KG1 (cell line): ENCODE results near the gene WWC2.

Experiments
- DNase-seq: peaks from one replicate; lab custom pipeline; 2025; lab: John Stamatoyannopoulos, UW

The WWC2 gene

DNA sequence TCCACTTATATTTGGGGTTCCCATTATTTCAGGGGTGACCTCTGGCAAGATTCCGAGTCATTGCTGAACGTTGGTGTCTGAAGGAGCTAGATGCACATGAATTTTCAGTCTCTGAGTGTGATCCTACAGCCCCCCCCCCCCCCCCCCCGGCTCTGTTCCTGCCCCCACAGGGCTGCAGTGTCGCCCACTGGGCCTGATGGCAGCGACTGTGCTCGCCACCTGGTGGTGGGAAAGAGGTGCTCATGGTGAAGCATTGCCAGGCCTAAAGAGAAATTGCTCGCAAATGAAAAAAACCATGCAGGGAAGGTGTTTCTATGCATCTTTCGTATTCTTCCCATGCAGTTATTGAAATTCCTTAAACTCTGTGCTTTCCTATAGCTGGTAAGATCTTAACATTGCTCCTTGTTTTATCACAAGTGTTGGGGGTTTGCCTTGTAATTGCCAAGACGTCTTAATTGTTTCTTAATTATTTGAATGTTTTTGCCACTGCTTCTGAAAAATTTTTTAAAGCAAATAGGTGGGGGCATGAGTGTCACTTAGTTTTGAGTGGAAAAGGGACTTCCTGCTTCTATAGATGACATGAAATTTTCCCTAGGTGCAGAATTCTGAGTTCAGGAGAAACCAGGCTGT lies 157.8 kb downstream of the WWC2 start:
- DNase-seq: no peak

DNA sequence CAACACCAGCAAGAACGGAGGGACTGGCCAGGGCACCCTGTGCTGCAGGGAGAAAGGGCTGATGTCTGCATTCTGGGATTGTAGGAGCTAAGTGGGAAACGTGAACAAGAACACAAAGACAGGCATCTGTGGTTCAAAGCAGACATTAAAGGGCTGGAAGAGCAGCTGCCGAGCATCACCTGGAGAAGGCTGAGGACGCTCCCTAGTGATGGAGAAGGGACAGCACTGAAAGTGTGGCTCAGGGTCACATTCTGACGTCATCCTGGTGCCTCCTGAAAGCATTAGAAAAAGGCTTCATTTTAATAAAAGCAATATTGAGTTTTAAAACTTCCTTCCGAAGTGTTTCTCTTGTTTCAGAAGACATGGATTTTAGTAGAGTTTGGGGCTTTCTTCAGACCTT lies 158.8 kb downstream of the WWC2 start:
- DNase-seq: no peak

DNA sequence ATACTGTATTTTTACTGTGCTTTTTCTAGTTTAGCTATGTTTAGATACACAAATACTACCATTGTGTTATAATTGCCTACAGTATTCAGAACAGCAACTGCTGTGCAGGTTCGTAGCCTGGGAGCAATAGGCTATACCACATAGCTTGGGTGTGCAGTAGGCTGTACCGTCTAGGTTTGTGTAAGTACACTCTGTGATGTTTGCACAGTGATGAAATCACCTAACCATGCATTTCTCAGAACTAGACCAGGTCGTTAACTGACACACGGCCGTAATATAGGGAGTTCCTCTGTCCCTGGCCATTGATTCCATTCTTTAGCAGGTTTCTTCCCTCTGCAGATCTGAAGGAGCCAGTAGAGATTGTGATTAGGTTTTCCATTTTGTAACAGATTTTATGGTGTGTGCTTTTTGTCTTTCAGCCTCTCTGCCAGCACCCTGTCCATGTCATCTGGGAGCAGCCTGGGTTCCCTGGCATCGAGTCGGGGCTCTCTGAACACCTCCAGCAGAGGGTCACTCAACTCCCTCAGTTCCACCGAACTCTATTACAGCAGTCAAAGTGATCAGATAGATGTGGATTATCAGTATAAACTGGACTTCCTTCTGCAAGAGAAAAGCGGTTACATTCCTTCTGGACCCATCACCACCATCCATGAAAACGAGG lies 161.6 kb downstream of the WWC2 start:
- DNase-seq: no peak

DNA sequence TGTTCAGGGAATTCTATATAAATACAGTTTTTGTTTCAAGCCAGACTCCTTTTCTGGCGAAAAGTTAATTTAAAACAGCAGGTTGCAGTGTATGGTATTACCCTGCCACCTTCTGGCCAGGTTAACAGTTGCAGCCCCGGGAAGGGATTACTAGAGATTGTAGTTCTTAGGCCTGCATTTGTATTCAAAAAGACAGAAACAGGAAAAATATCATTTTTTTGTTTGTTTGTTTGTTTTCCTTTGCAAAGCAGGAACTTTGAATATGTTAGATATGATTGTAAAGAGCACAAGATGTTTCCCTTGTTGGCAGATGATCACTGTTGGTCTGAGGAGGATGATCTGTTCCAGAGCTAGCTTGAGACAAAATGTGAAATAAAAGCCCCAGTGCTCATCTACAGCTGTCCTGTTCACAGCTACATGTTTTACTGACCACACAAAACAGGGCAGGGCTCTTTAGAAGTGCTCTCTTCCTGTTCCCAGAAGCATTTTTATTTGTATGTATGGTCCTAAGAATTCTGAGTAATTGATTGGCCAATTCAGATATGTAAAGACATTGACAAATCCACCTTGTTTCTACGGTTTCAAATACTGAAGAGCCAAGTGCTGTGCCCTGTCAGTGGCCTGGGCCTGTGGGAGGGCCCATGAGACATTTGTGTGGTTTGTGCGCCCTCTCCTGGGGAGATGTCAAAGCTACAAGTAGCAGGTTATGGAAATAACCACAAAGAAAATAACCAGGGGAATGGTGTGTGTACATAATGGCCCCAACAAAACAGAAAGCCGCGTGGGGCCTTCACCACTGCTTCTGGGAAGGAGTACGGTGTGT lies 163.1 kb downstream of the WWC2 start:
- peak; percentile 10 for DNase-seq

DNA sequence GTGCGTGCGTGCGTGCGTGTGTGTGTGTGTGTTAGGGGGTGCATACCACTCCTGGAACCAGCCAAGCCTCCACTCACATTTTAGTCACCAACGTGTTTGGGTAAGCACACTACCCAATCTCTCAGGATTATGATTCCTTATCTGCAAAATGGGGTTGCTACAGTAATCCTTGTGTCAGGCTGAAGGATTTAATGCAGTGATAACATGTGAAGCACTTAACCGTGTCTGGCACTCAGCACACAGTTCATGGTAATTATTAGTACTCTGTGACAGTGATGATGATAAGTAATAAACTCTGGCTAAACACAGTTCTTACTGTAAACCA lies 163.7 kb downstream of the WWC2 start:
- no peak for DNase-seq

DNA sequence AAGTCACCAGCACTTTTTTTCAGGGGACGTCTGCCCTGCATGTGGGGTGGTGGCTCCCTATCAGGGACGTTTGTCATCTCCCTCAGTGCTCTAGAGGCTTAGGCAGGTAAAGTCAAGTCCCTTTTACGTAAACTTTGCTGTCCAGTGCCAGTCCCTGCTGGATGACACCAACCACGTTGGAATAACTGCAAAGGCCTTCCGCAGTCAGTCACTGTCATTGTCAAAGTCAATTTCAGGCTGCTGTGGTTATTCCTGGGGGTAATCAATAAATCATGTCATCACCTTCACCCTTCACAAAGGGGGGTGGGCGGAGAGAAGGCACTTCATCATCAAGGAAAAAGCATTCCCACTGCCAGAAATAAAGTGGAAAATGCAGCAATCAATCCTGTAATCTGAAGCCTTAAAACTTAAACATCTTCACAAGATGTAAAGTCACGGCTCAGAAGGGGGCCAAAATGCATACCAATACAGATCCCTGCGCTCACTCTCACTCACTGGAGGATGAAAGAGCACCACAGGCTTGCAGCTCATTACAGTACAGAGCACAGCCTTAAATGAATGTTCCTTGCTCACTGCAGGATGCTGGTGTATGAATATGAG lies 164.8 kb downstream of the WWC2 start:
- DNase-seq: no peak

DNA sequence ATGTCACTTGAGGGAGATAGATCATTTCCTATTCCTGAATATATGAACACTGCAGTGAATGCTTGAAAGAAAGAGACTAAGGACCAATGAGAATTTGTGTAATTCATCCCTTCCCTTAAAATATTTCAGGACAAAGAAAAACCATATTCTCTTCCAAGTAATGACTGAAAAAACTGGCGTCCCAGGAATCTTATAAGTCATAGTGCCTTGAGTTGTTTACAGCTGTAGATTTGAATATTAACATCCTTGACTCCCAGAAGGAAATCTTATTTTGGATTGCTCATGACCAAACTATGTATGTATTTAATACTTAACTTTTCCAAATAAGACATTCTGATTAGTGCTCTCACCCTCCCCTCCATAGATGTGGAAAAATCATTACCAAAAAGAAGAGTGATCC lies 165.6 kb downstream of the WWC2 start:
- no peak for DNase-seq

DNA sequence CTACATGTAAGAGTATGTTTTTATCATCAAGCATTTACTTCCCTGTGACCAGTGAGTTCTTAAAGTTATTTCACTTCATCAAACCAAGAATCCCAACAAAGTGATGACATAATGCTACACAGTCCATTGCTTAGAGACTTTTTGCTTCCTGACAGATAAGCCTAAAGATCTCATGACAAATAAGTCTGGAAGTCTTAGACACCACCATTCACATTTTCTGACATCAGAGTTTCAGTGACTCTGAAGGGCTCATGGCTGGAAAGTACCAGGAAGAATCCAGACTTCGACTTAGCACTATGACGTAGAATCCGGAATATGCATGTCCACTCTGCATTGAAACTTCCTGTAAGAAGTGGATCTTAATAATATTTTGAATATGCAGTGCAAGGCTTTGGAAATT lies 167.3 kb downstream of the WWC2 start:
- DNase-seq: no peak

DNA sequence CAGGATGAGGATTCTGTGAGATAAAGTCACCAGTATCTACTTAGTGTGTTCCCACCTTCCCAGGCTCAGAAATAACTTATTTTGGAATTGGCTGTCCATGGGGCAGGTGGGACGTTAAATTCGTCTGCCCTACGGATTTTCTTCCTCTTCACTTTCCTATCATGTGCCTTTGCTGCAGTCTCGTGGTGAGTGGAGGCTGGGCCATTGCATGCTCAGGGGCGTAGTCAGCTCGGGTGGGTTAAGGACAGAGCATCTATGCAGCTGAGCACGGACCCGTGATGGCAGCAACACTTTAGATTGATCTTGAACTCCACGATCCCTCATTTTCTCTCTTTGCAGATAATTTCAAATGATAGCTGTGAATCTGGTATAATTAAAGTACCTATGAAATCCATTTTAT lies 169.5 kb downstream of the WWC2 start:
- no peak for DNase-seq

DNA sequence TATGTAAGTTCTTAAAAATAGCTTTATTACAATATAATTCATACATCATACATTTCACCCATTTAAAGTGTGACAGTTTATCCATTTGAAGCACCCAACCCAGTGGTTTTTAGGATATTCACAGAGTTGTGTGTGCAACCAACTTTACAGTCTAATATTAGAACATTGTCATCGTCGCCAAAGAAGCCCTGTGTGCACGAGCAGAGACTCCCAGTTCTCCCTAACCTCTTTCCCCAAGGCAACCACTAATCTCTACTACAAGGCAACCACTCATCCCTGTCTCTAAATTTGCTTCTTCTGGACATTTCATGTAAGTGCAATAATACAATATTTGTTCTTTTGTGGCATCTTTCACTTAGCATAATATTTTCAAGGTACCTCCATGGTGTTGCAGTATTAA lies 173.3 kb downstream of the WWC2 start:
- DNase-seq: no peak

DNA sequence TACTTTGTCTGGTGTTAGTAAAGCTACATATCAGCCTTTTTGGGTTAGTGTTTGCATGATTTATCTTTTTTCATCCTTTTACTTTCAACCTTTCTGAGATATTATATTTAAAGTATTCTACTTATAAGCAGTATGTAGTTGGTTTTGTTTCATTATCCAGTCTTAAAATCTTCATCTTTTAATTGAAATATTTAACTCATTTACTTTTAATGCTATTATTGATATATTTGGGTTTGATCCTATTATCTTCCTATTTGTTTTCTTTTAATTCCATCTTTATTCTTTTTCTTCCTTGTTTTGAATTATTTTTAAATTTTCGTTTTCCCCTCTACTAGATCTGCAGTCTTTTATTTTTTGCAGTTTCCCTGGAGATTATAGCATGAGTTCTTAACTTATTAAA lies 177.0 kb downstream of the WWC2 start:
- no peak for DNase-seq

DNA sequence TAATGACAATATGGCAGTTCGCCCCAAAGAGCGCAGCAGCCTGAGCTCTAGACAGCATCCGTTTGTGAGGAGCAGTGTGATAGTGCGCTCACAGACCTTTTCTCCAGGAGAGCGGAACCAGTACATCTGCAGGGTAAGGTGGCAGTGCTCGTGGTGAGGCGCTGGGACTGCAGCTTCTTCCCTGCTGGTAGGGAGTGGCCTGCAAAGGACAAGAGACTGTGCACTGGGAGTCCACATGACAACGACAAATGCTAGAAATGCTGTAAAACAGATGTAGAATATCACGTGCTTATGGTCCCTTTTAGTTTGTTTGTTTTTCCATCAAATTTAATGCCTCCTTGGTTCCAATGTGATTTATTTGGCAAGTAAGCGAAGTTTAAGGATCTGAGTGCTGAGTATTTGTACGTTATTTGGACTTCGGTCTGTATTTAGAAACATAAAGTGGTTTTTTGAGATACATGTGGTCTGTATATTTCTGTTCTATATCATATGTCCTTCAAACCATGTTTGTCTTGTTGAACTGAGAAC lies 185.3 kb downstream of the WWC2 start:
- DNase-seq: no peak

DNA sequence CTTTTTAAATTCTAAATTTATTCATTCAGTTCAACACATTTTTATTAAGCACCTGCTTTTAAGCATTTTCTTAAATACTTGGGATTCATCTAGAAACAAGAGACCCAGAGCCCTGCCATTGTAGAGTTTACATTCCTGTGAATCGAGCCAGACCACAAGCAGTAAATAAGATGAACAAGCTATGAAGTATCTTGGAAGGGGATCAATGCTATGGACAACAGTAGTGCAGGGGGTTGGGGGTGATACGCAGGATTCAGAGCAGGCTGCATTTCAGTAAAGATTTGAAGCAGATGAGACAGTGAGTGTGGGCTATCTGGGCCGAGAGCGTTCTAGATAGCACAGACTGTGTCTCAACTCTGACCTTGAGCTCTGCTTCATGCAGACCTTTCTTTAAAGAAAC lies 185.9 kb downstream of the WWC2 start:
- no peak for DNase-seq

DNA sequence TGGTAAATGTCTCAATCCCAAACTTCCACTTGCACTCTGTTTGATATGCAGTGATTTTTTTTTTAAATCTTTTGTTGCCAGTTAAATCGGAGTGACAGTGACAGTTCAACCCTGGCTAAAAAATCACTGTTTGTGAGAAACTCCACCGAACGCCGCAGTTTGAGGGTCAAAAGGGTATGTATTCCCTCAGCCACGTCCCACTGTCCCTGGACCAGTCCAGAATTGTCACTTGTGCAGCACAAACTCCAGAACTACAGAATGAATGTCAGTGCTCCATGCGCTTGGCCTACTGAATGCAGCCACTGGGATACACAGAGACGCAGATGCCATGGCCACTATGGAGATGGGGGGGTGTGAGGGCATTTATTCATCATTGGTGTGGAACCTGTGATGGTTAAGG lies 186.8 kb downstream of the WWC2 start:
- DNase-seq: no peak

DNA sequence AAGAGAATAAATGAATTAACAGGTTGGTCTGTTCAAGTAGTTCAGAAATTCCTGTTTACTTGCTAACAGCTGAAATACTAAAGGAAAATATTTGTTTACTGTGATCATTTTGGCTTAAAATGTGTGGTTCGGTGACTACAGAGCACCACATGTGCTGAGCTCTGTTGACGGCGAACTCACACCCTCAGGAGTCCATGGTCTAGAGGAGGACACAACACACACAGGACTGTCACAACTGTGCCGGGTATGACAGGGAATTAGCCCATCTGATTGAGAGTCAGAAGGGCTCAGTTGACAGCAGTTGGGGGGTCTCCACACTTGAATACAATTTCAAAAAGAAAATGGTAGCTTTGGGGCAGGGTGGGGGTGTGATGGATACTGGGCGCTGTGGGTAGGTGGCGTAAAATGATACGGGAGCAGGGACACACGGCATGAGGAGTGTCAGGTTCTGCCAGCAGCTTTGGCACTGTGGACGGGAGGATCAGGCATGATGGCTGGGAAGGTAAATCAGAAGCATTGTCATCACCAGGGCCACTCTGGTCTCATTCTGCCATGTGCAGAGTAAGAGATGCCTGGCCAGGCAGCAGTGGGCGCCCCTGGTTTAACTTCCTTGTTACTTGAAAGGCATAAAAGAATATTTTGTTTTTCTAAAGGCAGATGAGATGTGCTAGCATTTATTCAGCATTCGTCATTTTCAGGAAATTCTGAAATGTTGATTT lies 187.7 kb downstream of the WWC2 start:
- no peak for DNase-seq

DNA sequence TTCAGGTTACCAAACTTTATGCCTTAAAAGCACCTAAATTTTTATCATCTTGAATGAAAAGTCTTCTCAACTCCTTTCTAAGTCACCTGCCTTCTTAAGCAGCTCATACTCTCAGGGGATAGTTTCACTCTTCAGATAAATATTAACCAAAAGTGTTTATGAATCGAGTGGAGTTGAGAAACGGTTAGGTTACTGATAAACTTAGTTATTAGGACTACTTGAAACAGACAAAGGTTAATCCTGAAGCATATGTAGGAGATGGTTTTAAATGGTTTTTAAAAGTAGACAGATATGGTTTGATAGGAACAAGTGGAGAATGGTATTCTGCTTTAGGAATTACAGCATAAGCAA lies 188.2 kb downstream of the WWC2 start:
- no peak for DNase-seq

DNA sequence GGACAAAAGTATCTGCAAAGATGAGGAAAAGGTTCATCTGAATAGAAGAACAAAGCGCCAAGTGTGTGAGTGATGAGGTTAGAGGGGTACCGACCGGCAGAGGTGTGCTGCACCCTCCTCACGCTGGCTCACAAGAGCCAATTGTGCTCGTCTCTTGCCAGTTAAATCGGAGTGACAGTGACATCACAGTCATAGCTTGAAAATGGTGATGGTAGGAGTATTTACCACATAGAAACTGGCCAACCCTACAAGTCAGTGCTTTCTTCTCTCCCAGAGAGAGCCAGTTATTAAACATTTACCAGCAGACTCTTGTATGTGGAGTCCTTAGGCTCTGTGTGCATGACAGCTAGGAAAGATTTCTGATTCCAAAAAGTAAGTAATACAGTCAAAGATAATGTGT lies 188.6 kb downstream of the WWC2 start:
- no peak for DNase-seq

DNA sequence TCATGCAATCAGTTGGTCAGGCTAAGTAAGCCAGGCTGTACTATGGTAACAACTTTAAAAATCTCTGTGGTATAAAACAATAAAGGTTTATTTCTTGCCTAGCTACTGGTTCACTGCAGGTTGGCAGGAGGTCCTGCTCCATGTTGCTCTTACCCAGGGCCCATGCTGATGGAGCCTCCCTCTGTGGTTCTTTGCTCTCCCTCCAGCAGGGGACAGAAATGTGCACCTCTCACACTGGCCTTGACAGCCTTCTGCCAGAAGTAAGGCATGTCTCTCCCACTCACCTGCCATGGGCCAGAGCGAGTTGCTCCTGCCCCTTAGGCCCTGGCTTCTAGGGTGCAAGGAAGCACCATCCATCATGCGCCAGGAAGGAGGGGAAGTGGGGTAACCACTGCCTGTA lies 189.9 kb downstream of the WWC2 start:
- no peak for DNase-seq

DNA sequence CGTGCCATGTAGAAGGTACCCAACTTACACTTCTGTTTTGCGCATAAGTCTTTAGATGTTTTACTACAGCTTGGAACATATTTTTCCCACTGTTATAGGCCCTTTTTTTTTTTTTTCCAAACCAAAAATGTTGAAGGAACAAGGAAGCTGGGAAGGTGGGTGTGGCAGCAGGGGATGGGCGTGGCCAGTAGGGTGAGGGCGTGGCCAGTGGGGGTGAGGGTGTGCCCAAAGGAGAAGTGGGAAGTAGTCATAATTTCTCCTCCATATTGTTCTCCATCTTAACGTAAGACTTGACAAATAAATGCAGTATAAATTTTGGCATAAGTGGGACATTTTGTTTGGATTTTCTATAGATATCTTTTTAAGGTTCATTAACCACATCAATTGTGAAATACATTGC lies 190.6 kb downstream of the WWC2 start:
- no peak for DNase-seq

DNA sequence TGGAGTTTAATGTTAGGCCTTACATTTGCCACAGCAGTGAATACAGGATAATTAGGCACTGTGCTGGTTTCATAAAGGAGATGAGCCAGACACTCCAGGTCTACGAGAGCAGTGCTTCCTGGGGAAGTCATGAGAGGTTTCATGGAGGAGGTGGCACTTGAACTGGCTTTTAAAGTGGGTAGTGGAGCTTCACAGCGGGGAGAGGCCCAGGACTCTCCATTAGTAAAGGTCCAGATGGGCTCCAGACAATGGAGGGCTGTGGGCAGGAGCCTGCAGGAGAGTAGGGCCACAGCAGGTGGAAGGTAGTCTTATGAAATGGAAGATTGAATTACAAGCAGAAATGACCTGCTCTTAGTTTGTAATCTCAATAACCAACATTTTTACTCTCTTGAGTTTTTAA lies 192.0 kb downstream of the WWC2 start:
- no peak for DNase-seq

DNA sequence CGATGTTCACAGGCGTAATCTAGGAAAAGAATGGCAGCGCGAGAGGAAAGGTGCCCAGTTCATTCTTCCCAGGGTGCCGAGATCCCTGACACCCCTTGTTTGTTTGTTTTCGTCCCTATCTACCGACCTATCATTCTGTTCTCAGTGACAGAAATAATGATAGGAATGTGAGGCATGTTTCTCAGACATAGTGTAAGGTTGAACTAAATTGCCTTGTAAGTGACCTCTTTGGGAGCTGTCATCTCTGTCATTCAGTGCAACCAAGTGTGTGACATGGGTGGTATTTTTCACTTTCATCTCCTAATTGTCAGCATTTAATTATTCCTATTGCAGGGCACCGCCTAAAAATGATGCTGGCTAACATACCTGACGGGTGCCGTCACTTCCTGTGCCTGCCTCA lies 196.7 kb downstream of the WWC2 start:
- no peak for DNase-seq

DNA sequence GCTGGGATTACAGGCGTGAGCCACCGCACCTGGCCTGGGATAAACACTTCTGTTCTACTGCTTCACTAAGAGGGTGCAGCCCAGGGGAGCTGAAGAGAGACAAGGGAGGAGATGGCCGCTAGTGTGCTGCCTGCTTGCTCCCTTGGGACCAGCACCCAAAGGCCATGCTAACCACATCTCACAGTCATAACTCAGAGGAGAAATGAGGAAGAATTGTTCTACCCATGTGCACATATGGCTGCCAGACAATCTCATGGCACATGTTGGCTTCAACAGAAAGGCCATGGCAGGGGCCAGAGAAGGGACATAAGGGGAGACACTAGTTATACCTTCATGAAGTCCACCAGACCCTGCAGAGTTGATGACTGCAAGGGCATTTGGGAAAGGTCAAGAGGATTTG lies 198.6 kb downstream of the WWC2 start:
- no peak for DNase-seq
